ENCODE data around the gene MVB12A. TPM values are rescaled to one million over a fixed set of nuclear protein-coding genes. Genes with fewer than 3 reads are reported as not detected.

Gene MVB12A
- total and polyA plus RNA-seq, 9 of the 15 experiments (the other 6 are each of a cell fraction or from before 2014, with no cell fraction given): 1.2 to 46.2 (median 22.4) TPM

DNA sequence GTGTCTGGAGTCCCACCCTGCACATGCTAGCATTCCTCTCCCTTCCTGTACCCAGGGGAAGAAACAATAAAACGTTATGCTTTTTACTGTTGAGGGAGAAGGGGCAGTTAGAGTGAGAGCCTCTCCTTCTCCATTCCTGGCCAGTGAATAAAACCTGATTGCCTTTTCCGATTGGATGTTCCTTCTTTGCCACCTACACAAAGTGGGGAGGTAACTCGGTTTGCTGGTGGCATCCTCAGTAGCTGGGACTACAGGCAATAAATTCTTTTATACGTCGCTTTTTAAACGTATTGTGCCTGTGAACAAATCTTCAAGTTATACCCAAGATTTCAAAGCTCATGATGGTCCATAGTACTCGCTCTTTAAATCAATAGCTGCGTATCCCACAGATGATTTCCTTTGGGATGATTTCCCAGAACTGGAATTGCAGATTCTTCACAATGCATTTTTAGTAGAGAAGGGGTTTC, 660 bp upstream of the MVB12A start:
- peak overlapping the region; percentile 74 to 88 for H3K9ac ChIP-seq (ENCODE audit: insufficient read depth in 1 of 2, low read depth in 2 of 2, low read length in 2 of 2)
- TF ChIP-seq, protein P1, sequence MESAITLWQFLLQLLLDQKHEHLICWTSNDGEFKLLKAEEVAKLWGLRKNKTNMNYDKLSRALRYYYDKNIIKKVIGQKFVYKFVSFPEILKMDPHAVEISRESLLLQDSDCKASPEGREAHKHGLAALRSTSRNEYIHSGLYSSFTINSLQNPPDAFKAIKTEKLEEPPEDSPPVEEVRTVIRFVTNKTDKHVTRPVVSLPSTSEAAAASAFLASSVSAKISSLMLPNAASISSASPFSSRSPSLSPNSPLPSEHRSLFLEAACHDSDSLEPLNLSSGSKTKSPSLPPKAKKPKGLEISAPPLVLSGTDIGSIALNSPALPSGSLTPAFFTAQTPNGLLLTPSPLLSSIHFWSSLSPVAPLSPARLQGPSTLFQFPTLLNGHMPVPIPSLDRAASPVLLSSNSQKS (CRISPR knock-in tag; IDR thresholded peaks at IDR 0.05): no peak
- TF ChIP-seq DMBX1 (CRISPR knock-in tag; IDR thresholded peaks at IDR 0.05; ENCODE audit: borderline replicate concordance) (no peak), FOXJ2 (tag; IDR thresholded peaks at IDR 0.05) (no peak), THRAP3 (IDR thresholded peaks at IDR 0.05; ENCODE audit: borderline replicate concordance) (no peak), PHF20 (IDR thresholded peaks at IDR 0.05; ENCODE audit: partially characterized antibody) (no peak), GABPA (tag; conservative IDR thresholded peaks at IDR 0.05; ENCODE audit: low read depth) (0 out of 2 replicates have a peak, but pooled peaks have one; percentile 66), EHMT2 (IDR thresholded peaks at IDR 0.05) (no peak), NFATC3 (IDR thresholded peaks at IDR 0.05) (no peak), NRF1 (conservative IDR thresholded peaks at IDR 0.05 in 1 of 2, IDR thresholded peaks at IDR 0.05 in 1 of 2) (no peak), ZNF143 (CRISPR knock-in tag; IDR thresholded peaks at IDR 0.05) (no peak), FOXJ3 (CRISPR knock-in tag; IDR thresholded peaks at IDR 0.05) (no peak), NR1H2 (CRISPR knock-in tag; IDR thresholded peaks at IDR 0.05) (no peak), GATAD2A (IDR thresholded peaks at IDR 0.05) (0 out of 2 replicates have a peak, but pooled peaks have one; percentile 55)
- TF ChIP-seq, protein P2, sequence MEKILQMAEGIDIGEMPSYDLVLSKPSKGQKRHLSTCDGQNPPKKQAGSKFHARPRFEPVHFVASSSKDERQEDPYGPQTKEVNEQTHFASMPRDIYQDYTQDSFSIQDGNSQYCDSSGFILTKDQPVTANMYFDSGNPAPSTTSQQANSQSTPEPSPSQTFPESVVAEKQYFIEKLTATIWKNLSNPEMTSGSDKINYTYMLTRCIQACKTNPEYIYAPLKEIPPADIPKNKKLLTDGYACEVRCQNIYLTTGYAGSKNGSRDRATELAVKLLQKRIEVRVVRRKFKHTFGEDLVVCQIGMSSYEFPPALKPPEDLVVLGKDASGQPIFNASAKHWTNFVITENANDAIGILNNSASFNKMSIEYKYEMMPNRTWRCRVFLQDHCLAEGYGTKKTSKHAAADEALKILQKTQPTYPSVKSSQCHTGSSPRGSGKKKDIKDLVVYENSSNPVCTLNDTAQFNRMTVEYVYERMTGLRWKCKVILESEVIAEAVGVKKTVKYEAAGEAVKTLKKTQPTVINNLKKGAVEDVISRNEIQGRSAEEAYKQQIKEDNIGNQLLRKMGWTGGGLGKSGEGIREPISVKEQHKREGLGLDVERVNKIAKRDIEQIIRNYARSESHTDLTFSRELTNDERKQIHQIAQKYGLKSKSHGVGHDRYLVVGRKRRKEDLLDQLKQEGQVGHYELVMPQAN (IDR thresholded peaks at IDR 0.05; ENCODE audit: borderline replicate concordance): 0 out of 2 replicates have a peak, but pooled peaks have one; percentile 26
- TF ChIP-seq, protein P3, sequence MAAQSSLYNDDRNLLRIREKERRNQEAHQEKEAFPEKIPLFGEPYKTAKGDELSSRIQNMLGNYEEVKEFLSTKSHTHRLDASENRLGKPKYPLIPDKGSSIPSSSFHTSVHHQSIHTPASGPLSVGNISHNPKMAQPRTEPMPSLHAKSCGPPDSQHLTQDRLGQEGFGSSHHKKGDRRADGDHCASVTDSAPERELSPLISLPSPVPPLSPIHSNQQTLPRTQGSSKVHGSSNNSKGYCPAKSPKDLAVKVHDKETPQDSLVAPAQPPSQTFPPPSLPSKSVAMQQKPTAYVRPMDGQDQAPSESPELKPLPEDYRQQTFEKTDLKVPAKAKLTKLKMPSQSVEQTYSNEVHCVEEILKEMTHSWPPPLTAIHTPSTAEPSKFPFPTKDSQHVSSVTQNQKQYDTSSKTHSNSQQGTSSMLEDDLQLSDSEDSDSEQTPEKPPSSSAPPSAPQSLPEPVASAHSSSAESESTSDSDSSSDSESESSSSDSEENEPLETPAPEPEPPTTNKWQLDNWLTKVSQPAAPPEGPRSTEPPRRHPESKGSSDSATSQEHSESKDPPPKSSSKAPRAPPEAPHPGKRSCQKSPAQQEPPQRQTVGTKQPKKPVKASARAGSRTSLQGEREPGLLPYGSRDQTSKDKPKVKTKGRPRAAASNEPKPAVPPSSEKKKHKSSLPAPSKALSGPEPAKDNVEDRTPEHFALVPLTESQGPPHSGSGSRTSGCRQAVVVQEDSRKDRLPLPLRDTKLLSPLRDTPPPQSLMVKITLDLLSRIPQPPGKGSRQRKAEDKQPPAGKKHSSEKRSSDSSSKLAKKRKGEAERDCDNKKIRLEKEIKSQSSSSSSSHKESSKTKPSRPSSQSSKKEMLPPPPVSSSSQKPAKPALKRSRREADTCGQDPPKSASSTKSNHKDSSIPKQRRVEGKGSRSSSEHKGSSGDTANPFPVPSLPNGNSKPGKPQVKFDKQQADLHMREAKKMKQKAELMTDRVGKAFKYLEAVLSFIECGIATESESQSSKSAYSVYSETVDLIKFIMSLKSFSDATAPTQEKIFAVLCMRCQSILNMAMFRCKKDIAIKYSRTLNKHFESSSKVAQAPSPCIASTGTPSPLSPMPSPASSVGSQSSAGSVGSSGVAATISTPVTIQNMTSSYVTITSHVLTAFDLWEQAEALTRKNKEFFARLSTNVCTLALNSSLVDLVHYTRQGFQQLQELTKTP (IDR thresholded peaks at IDR 0.05; ENCODE audit: low read depth in 1 of 2, partially characterized antibody in 2 of 2): no peak

More for the DNA sequence above, 660 bp upstream of the MVB12A start:
- Histone ChIP-seq H3K36me3 (ENCODE audit: control insufficient read depth, insufficient read depth, low read length) (peaks cover 10% of the 10 kb centered on the region; the same call in 1 of the 3 replicates), H3K27ac (ENCODE audit: extremely low read depth, low read depth, low read length) (peak overlapping the region; percentile 72), H3K27me3 (ENCODE audit: control insufficient read depth in 2 of 2, insufficient read depth in 2 of 2, low read length in 2 of 2) (no peaks in the 10 kb centered on the region), H4K20me1 (replicated peaks; ENCODE audit: control insufficient read depth, insufficient read depth, low read length) (no peaks in the 10 kb centered on the region), H3K4me2 (ENCODE audit: insufficient read depth, low read length) (peak overlapping the region; percentile 83), H3K9me1 (ENCODE audit: control insufficient read depth, insufficient read depth, low read length) (no peaks in the 10 kb centered on the region), H3K4me3 (peak overlapping the region; percentile 47), H3K79me2 (ENCODE audit: control insufficient read depth, insufficient read depth, low read length) (peaks cover 6% of the 10 kb centered on the region; the same call in 2 of the 3 replicates), H2AFZ (ENCODE audit: low read depth, low read length) (peak overlapping the region; percentile 84), H3K9me3 (replicated peaks; ENCODE audit: control insufficient read depth, insufficient read depth, low read depth, low read length) (no peaks in the 10 kb centered on the region), H3K4me1 (replicated peaks in 1 of 2; ENCODE audit: control insufficient read depth in 2 of 2, insufficient read depth in 2 of 2, low read length in 2 of 2) (peaks cover 7 to 20% of the 10 kb centered on the region in 2 experiments; a peak in 3 of 5 replicates)
- CTCF ChIA-PET (ENCODE audit: low intra/inter-chr PET ratio): interaction anchor here (0.6 kb wide), 1 partner anchor 93 kb away, joined by 3 read pairs; no protein-coding TSS in a partner anchor
- FAIRE-seq: no peak
- no peak; the same call in 2 of the 3 replicates for ATAC-seq
- WGBS (ENCODE audit: insufficient coverage, low coverage, missing lambda C conversion rate): 2% methylated on average over 8 of the region's 8 CpGs
- POLR2A ChIA-PET: interaction anchor here (0.6 to 2.1 kb wide), 14 partner anchors 9 to 441 kb away, joined by 3 to 20 read pairs (median 3); partner anchors contain the start of genes BST2, PGLS and TMEM221
- DNase-seq (ENCODE audit: extremely low read depth in 1 of 4, low spot score in 3 of 4): peak in 1 of 4 experiments; percentile 30
- intact Hi-C loops (cut with micrococcal nuclease) (loop anchor here (1.0 to 2.0 kb wide), 2 partner anchors 14 to 24 kb away; partner anchors contain the start of genes BST2 and CCDC194), in situ Hi-C loops (cut with MboI) (no loop called here)
- TSS peak; percentile 99 for BruUV-seq (replicated peaks)
